WTC11 (cell line): ENCODE measurements around the gene SCEL.

Source experiments
- CREM ChIP-seq: sonication (generic); formaldehyde crosslinking; IDR thresholded peaks from 2 replicates; pipeline ENCODE4 v1.8.1; 2022; ENCODE audit warnings: mild to moderate bottlenecking, missing genetic modification reagents, moderate library complexity
- FOXK1 ChIP-seq: sonication (generic); formaldehyde crosslinking; IDR thresholded peaks from 2 replicates; pipeline ENCODE4 v1.8.0; 2022; ENCODE audit warnings: mild to moderate bottlenecking, moderate library complexity, missing genetic modification reagents
- GTF2I ChIP-seq: fragments of 250-450 bp; sonication (Bioruptor Pico); conservative IDR thresholded peaks from 2 replicates; pipeline ENCODE4 v1.4.0; 2021; ENCODE audit warnings: mild to moderate bottlenecking
- NFYB ChIP-seq: sonication (generic); formaldehyde crosslinking; conservative IDR thresholded peaks from 2 replicates; pipeline ENCODE4 v1.8.0; 2022; ENCODE audit warnings: low read depth, missing genetic modification reagents
- SMAD3 ChIP-seq: sonication (generic); formaldehyde crosslinking; IDR thresholded peaks from 2 replicates; pipeline ENCODE4 v1.8.0; 2022; ENCODE audit warnings: missing genetic modification reagents, mild to moderate bottlenecking, borderline replicate concordance
- TF ChIP-seq, protein P1 (sequence below): fragments of 200-600 bp; IDR thresholded peaks from 2 replicates; pipeline ENCODE4 v1.8.0; 2022; ENCODE audit warnings: antibody characterized with exemption
- TF ChIP-seq, protein P2 (sequence below): sonication (generic); formaldehyde crosslinking; IDR thresholded peaks from 2 replicates; pipeline ENCODE4 v1.8.1; 2023; ENCODE audit warnings: mild to moderate bottlenecking, missing genetic modification reagents
- TF ChIP-seq, protein P3 (sequence below): sonication (generic); formaldehyde crosslinking; IDR thresholded peaks from 2 replicates; pipeline ENCODE4 v1.8.1; 2023; ENCODE audit warnings: mild to moderate bottlenecking, missing genetic modification reagents, moderate library complexity

DNA sequence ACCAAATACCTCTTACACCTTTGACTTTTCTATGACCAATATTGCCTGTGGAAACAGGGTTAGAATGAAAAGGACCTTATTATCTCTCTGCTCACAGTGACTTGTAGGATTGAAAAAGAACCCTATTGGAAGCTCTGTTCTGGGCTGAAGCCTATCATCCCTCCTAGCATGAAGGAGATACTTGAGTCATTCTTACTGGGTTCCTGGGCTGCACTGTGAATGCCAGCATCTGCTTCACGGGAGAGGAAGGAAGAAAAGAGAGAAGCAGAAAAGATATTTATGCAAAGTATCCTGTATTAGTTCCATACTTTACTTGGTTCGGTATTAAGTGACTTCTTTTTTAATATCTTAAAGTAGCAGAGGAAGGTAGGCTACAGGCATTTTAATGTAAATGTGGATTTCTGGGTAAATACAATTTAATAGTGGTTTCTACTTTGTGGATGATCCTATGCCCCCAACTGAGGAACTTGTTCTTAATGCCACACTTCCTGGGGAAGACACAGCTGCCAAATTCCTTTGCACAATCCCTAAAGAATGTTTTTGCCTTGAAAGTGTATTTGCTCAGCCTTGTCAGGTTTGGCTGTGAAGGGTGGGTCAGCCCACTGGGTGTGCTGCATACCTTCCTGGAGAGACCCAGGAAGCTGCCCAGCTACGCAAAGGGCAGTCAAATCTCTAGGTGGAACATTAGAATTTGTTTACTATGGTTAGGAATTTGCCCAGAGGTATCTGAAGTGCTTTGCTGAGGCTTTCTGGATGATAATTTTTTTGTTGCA lies 13.7 kb upstream of the SCEL start:
- TF ChIP-seq, protein P1, sequence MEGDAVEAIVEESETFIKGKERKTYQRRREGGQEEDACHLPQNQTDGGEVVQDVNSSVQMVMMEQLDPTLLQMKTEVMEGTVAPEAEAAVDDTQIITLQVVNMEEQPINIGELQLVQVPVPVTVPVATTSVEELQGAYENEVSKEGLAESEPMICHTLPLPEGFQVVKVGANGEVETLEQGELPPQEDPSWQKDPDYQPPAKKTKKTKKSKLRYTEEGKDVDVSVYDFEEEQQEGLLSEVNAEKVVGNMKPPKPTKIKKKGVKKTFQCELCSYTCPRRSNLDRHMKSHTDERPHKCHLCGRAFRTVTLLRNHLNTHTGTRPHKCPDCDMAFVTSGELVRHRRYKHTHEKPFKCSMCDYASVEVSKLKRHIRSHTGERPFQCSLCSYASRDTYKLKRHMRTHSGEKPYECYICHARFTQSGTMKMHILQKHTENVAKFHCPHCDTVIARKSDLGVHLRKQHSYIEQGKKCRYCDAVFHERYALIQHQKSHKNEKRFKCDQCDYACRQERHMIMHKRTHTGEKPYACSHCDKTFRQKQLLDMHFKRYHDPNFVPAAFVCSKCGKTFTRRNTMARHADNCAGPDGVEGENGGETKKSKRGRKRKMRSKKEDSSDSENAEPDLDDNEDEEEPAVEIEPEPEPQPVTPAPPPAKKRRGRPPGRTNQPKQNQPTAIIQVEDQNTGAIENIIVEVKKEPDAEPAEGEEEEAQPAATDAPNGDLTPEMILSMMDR, result no peak
- TF ChIP-seq FOXK1 (no peak), NFYB (no peak), GTF2I (CRISPR knock-in tag) (no peak), SMAD3 (CRISPR knock-in tag) (no peak), CREM (CRISPR knock-in tag) (no peak)
- TF ChIP-seq, protein P2, sequence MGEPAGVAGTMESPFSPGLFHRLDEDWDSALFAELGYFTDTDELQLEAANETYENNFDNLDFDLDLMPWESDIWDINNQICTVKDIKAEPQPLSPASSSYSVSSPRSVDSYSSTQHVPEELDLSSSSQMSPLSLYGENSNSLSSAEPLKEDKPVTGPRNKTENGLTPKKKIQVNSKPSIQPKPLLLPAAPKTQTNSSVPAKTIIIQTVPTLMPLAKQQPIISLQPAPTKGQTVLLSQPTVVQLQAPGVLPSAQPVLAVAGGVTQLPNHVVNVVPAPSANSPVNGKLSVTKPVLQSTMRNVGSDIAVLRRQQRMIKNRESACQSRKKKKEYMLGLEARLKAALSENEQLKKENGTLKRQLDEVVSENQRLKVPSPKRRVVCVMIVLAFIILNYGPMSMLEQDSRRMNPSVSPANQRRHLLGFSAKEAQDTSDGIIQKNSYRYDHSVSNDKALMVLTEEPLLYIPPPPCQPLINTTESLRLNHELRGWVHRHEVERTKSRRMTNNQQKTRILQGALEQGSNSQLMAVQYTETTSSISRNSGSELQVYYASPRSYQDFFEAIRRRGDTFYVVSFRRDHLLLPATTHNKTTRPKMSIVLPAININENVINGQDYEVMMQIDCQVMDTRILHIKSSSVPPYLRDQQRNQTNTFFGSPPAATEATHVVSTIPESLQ, result no peak
- TF ChIP-seq, protein P3, sequence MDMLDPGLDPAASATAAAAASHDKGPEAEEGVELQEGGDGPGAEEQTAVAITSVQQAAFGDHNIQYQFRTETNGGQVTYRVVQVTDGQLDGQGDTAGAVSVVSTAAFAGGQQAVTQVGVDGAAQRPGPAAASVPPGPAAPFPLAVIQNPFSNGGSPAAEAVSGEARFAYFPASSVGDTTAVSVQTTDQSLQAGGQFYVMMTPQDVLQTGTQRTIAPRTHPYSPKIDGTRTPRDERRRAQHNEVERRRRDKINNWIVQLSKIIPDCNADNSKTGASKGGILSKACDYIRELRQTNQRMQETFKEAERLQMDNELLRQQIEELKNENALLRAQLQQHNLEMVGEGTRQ (CRISPR knock-in tag), result no peak
